Activated T-helper 9 cell treated with anti-CD3 and anti-CD28 coated beads, Interleukin-2, amount 50 U/mL, for 16 hours (primary cell): ENCODE data around the gene NACC1.
A peak's percentile ranks its signal among the peaks of the same experiment; 100 is the strongest.

Experiments used
- DNase-seq: peaks from one replicate; pipeline ENCODE4 v3.0.0-alpha.2; 2020; ENCODE audit warnings: low read depth

Gene NACC1

GRCh38 chr19:13120817-13121216, 2.8 kb downstream of the NACC1 start:
- no peak for DNase-seq

GRCh38 chr19:13121551-13122274, 3.6 kb downstream of the NACC1 start:
- DNase-seq, result no peak

GRCh38 chr19:13122275-13122878, 4.3 kb downstream of the NACC1 start:
- no peak for DNase-seq

- no peak for DNase-seq
Observed at GRCh38 chr19:13122980-13123957, 5.2 kb downstream of the NACC1 start.

- DNase-seq, result no peak
Observed at GRCh38 chr19:13127051-13127450, 9.0 kb downstream of the NACC1 start.

- no peak for DNase-seq
Observed at GRCh38 chr19:13127811-13128575, 9.9 kb downstream of the NACC1 start.

- DNase-seq, result no peak
Observed at GRCh38 chr19:13128583-13128982, 10.5 kb downstream of the NACC1 start.

GRCh38 chr19:13129384-13129783, 11.3 kb downstream of the NACC1 start:
- no peak for DNase-seq

GRCh38 chr19:13130886-13131490, 12.9 kb downstream of the NACC1 start:
- DNase-seq, result no peak

- DNase-seq, result peak; percentile 40
Observed at GRCh38 chr19:13132471-13133180, 14.6 kb downstream of the NACC1 start.

GRCh38 chr19:13133241-13133870, 15.3 kb downstream of the NACC1 start:
- DNase-seq, result no peak

- DNase-seq, result no peak
Observed at GRCh38 chr19:13134626-13135025, 16.6 kb downstream of the NACC1 start.

- no peak for DNase-seq
Observed at GRCh38 chr19:13135068-13136062, 17.3 kb downstream of the NACC1 start.

- no peak for DNase-seq
Observed at GRCh38 chr19:13137290-13137794, 19.3 kb downstream of the NACC1 start.

GRCh38 chr19:13138171-13138915, 20.3 kb downstream of the NACC1 start:
- DNase-seq, result no peak

- no peak for DNase-seq
Observed at GRCh38 chr19:13138916-13139198, 20.8 kb downstream of the NACC1 start.

GRCh38 chr19:13139633-13140311, 21.7 kb downstream of the NACC1 start:
- DNase-seq, result no peak
